Left lung (tissue), 14 donors: ENCODE results near the gene RIC8A. TPM values are rescaled to one million over a fixed set of nuclear protein-coding genes. Genes with fewer than 3 reads are reported as not detected.
"Not testable (repeated sequence)": the region's sequence is repeated elsewhere in the genome, so short reads cannot be mapped to it uniquely, and the experiment has no call there.

Experiments used
- ATAC-seq: fragments of 200-7000 bp; cut with Tn5 transposase; one replicate; pipeline ENCODE4 v1.9.1; 2020; ENCODE audit warnings: moderate library complexity
- DNase-seq, 4 donors: peaks; one replicate each; pipeline ENCODE4 v3.0.0-alpha.2; 2013 to 2020
- H3K27ac ChIP-seq, 2 donors: fragments of 200-600 bp; sonication (generic) in 1 of 2; one replicate each; pipeline versions ENCODE4 v1.5.0 to v1.8.0; 2020 to 2021
- H3K27me3 ChIP-seq, 2 donors: fragments of 200-600 bp; sonication (generic) in 1 of 2; one replicate each; pipeline versions ENCODE4 v1.5.0 to v1.8.0; 2020 to 2021
- H3K36me3 ChIP-seq, 2 donors: fragments of 200-600 bp; sonication (generic) in 1 of 2; one replicate each; pipeline versions ENCODE4 v1.5.0 to v1.8.0; 2020 to 2021
- H3K4me1 ChIP-seq, 2 donors: fragments of 200-600 bp; one replicate each; pipeline ENCODE4 v1.8.0; 2021
- H3K4me3 ChIP-seq, 2 donors: fragments of 200-600 bp; sonication (generic) in 1 of 2; one replicate each; pipeline versions ENCODE4 v1.5.0 to v1.8.0; 2020 to 2021; ENCODE audit warnings: mild to moderate bottlenecking in 1 of 2
- H3K9me3 ChIP-seq, 2 donors: fragments of 200-600 bp; sonication (generic) in 1 of 2; one replicate each; pipeline versions ENCODE4 v1.5.0 to v1.8.0; 2020 to 2021
- CTCF ChIP-seq, 2 donors: fragments of 200-600 bp; sonication (generic) in 1 of 2; IDR thresholded peaks; one replicate each; pipeline versions ENCODE4 v1.5.0 to v1.8.0; 2021; ENCODE audit warnings: antibody characterized with exemption in 2 of 2
- intact Hi-C, 2 donors: fragments of 100-400 bp; cut with DNase I; formaldehyde crosslinking; loops; one replicate each; pipeline versions ENCODE4 v1.11.2 to v1.14.2; 2022
- long read RNA-seq, 12 donors: library from polyadenylated mRNA in 2 of 12; unstranded in 2 of 12; transcript quantifications; one replicate each; pipeline ENCODE4 v2.0.0 and lab custom pipeline, GENCODE V29; 2019 to 2026
- polyA plus RNA-seq, 6 donors: library from polyadenylated mRNA; unstranded; fragments of 120-200 nt; gene quantifications; one replicate each; pipeline ENCODE4 v1.2.1, GENCODE V29; 2013; ENCODE audit not compliant: insufficient read length in 6 of 6
- total RNA-seq, 2 donors: library from RNA; stranded (reverse); fragmentation: NEBNext Ultra II Directional; extraction: Animal tissue kit (Norgen Biotek cat#: 25700); gene quantifications; one replicate each; pipeline ENCODE4 v1.2.1, GENCODE V29; 2021
- donor health status: DM: no; HTN: yes; CAD: no.
- donor health status: DM: no; HTN: no; CAD: no.

RIC8A gene
- total RNA-seq = 100 to 1,000 TPM; 100 to 117 TPM
- 10 to 100 TPM; 74.4 to 85.1 (median 76.6) TPM for polyA plus RNA-seq
- long read RNA-seq, donor 1, transcript RIC8A-203 (10 exons, 3,703 nt) = major isoform, 12 of 21 reads
- long read RNA-seq, donor 1, transcript RIC8A-212 (1 exons, 3,417 nt) = minor isoform, 6 of 21 reads
- long read RNA-seq, donor 1, partial matches to known transcripts = 0 of 21 reads
- long read RNA-seq, donor 1, other reads (novel, unspliced or antisense) = 0 of 21 reads
- long read RNA-seq, donor 2, transcript RIC8A-203 (10 exons, 3,703 nt) = major isoform, 18 of 41 reads
- long read RNA-seq, donor 2, partial matches to known transcripts = 17 of 41 reads
- long read RNA-seq, donor 2, other reads (novel, unspliced or antisense) = 0 of 41 reads
- long read RNA-seq, donor 3, transcript RIC8A-203 (10 exons, 3,703 nt) = major isoform, 12 of 15 reads
- long read RNA-seq, donor 3, partial matches to known transcripts = 0 of 15 reads
- long read RNA-seq, donor 3, other reads (novel, unspliced or antisense) = 0 of 15 reads
- long read RNA-seq, donor 4, transcript RIC8A-203 (10 exons, 3,703 nt) = major isoform, 25 of 32 reads
- long read RNA-seq, donor 4, partial matches to known transcripts = 1 of 32 reads
- long read RNA-seq, donor 4, other reads (novel, unspliced or antisense) = 6 of 32 reads
- long read RNA-seq, donor 5, transcript RIC8A-203 (10 exons, 3,703 nt) = major isoform, 10 of 18 reads
- long read RNA-seq, donor 5, partial matches to known transcripts = 5 of 18 reads
- long read RNA-seq, donor 5, other reads (novel, unspliced or antisense) = 0 of 18 reads
- long read RNA-seq, donor 6, transcript RIC8A-203 (10 exons, 3,703 nt) = major isoform, 16 of 19 reads
- long read RNA-seq, donor 6, partial matches to known transcripts = 0 of 19 reads
- long read RNA-seq, donor 6, other reads (novel, unspliced or antisense) = 0 of 19 reads
- long read RNA-seq, donor 7, transcript RIC8A-203 (10 exons, 3,703 nt) = major isoform, 14 of 21 reads
- long read RNA-seq, donor 7, partial matches to known transcripts = 0 of 21 reads
- long read RNA-seq, donor 7, other reads (novel, unspliced or antisense) = 0 of 21 reads
- long read RNA-seq, donor 8, transcript RIC8A-203 (10 exons, 3,703 nt) = major isoform, 14 of 22 reads
- long read RNA-seq, donor 8, partial matches to known transcripts = 0 of 22 reads
- long read RNA-seq, donor 8, other reads (novel, unspliced or antisense) = 0 of 22 reads
- long read RNA-seq, donor 9 = 0 reads
- long read RNA-seq, donor 10, transcript RIC8A-203 (10 exons, 3,703 nt) = major isoform, 8 of 12 reads
- long read RNA-seq, donor 10, partial matches to known transcripts = 1 of 12 reads
- long read RNA-seq, donor 10, other reads (novel, unspliced or antisense) = 3 of 12 reads
- long read RNA-seq, donor 11, transcript RIC8A-203 (10 exons, 3,703 nt) = major isoform, 17 of 26 reads
- long read RNA-seq, donor 11, partial matches to known transcripts = 5 of 26 reads
- long read RNA-seq, donor 11, other reads (novel, unspliced or antisense) = 0 of 26 reads
- long read RNA-seq, donor 12, transcript RIC8A-203 (10 exons, 3,703 nt) = major isoform, 11 of 17 reads
- long read RNA-seq, donor 12, partial matches to known transcripts = 0 of 17 reads
- long read RNA-seq, donor 12, other reads (novel, unspliced or antisense) = 0 of 17 reads

- DNase-seq = peak; percentile 95 to 98 (median 96)
- H3K9me3 ChIP-seq = no peaks in the 10 kb centered on the region
- peak within 1 kb of the TSS; percentile 99 to 100 for H3K27ac ChIP-seq
- no peaks in the 10 kb centered on the region for H3K27me3 ChIP-seq
- peak within 1 kb of the TSS; percentile 97 to 100 for H3K4me3 ChIP-seq
- TF ChIP-seq CTCF (IDR thresholded peaks at IDR 0.05) = no peak
- intact Hi-C loops = no loop called here
- H3K36me3 ChIP-seq = peaks cover 0 to 61% of the 10 kb centered on the region in 2 donors
- H3K4me1 ChIP-seq = peaks cover 25 to 70% of the 10 kb centered on the region in 2 donors
- peak; percentile 91 for ATAC-seq
These were observed at the start of gene RIC8A, which contains the start of gene BET1L for GRCh38 chr11:207208-207862. RIC8A (plus strand) TSS chr11:207708; CDS start chr11:208855, 1,147 bp downstream. BET1L (minus strand) TSS chr11:207399; CDS start chr11:207321, 78 bp downstream.

GRCh38 chr11:180242-180641 lies 27.3 kb upstream of the RIC8A start:
- H3K27ac ChIP-seq, intact Hi-C loops, H3K9me3 ChIP-seq, H3K4me1 ChIP-seq, DNase-seq, H3K36me3 ChIP-seq, ATAC-seq, H3K4me3 ChIP-seq, H3K27me3 ChIP-seq: not testable (repeated sequence)

- DNase-seq (peak in 1 of 4 donors; percentile 76), ATAC-seq (peak; percentile 28)
- intact Hi-C loops = not testable (repeated sequence)
These were observed 18.2 kb upstream of the RIC8A start for GRCh38 chr11:189200-189783.

GRCh38 chr11:189843-190311 lies 17.6 kb upstream of the RIC8A start:
- H3K9me3 ChIP-seq, H3K27me3 ChIP-seq, H3K27ac ChIP-seq, H3K4me1 ChIP-seq, intact Hi-C loops, H3K36me3 ChIP-seq, H3K4me3 ChIP-seq: not testable (repeated sequence)
- TF ChIP-seq CTCF (IDR thresholded peaks at IDR 0.05) = peak in 1 of 2 donors; percentile 34
- ATAC-seq = peak; percentile 77
- DNase-seq = peak in 2 of 4 donors; percentile 35 to 77

More at GRCh38 chr11:189200-189783, 18.2 kb upstream of the RIC8A start:
- not testable (repeated sequence) for H3K4me1 ChIP-seq, H3K36me3 ChIP-seq, H3K27ac ChIP-seq, H3K4me3 ChIP-seq, H3K9me3 ChIP-seq, H3K27me3 ChIP-seq

GRCh38 chr11:190546-190945 lies 17.0 kb upstream of the RIC8A start:
- H3K36me3 ChIP-seq, H3K27me3 ChIP-seq, H3K4me1 ChIP-seq, H3K4me3 ChIP-seq, intact Hi-C loops, H3K9me3 ChIP-seq, H3K27ac ChIP-seq, DNase-seq, ATAC-seq: not testable (repeated sequence)
